ENCODE data around the gene GRID1.

GRID1 gene

DNA sequence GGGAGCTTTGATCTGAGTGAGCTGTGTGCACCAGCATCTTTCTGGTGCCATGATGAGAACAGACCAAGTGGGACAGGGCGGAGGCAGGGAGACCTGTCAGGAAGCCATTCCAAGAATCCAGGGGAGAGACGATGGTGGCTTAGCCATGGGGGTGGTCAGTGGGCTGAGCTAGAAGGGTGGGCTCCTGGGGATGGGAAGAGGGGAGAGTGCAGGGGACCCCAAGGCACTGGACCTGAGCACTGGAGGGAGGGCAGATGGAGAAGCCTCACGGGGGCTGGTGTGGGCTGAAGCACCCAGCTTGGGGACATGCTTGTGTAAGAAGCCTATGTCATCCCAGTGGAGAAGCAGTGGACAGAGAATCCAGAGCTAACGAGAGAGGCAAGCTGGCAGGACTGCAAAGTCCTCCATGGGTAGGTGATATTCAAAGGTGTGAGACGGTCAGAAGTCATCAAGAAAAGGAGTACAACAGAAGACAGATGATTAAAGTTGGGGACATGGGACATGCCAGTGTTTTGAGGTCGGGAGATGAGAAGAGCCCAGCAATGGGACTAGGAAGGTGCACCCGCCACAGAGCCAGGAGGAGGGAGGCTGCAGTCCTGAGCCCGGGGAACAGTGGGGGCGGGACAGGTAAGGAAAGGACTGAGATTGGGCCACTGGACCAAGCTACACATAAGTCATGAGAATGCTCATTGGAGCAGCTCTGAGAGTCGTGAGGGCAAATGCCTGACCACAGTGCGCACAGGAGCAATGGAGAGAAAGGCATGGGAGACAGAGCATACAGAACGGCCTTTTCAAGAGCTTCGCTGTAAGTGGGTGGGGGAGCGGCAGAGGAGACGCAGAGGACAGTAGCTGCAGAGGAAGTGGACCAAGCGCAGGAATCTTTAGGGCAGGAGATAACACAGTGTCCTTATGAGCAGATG lies 72.0 kb downstream of the GRID1 start:
- no peak for DNase-seq (ENCODE audit: low read depth in 3 of 3, low spot score in 1 of 3)

DNA sequence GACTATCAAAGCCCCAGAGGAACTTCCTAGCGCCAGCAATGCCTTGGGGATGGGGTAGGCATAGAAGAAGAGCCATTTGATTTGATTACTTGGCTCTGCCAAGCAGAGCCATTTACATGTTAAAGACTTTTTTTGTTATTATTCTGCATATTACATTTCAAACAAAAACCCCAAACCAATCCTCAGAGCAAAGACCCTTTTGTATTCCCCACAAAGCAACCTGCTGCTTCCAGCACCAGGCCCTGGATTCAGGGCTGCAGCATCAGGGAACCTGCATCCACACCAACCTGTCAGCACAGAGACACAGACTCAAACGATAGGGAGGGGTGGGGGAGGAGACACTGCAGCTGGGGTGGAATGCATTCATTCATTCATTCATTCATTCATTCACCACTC lies 73.2 kb downstream of the GRID1 start:
- no peak for DNase-seq (ENCODE audit: low read depth in 3 of 3, low spot score in 1 of 3)

DNA sequence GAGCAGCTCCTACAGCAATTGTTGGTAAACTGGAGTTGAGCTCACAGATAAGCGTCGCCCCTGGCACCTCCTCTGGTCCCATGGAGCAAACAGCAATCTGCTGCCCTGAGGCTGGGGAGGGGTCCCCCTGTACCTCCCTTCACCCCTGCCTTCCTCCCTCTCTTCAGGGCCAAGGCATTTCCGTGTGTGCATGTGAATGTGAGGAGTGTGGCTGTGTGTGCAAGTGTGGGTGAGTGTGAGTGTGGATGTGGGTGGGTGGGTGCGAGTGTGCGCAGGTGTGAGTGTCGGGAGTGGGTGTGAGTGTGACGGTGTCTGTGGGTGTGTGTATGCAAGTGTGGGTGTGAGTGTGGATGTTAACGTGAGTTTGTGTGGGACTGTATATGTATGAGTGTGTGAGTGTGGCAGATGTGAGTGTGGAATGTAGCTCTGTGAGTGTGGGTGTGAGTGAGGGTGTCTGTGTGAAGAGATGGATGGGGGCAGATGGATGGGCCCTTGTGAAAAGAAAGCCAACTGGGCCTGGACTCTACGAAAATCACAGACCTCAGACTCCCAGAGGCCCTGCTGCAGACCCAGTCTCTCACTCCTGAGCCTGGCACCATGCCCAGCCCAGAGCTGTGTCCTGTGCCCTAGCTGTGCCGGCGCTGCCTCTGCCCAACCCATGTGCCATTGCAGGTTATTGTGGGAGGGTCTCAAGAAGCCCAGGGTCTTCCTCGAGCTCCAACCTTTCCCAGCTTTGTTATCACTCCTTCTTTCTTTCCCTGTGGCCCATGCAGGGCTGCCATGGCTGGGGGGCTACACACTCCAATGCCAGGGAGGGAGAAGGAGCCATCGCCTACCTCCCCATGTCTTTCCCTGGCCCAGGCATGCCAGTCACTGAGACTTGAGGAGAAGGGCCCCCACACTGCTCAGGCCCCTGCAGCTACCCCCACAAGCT lies 73.9 kb downstream of the GRID1 start:
- no peak for DNase-seq (ENCODE audit: low read depth in 3 of 3, low spot score in 1 of 3)

DNA sequence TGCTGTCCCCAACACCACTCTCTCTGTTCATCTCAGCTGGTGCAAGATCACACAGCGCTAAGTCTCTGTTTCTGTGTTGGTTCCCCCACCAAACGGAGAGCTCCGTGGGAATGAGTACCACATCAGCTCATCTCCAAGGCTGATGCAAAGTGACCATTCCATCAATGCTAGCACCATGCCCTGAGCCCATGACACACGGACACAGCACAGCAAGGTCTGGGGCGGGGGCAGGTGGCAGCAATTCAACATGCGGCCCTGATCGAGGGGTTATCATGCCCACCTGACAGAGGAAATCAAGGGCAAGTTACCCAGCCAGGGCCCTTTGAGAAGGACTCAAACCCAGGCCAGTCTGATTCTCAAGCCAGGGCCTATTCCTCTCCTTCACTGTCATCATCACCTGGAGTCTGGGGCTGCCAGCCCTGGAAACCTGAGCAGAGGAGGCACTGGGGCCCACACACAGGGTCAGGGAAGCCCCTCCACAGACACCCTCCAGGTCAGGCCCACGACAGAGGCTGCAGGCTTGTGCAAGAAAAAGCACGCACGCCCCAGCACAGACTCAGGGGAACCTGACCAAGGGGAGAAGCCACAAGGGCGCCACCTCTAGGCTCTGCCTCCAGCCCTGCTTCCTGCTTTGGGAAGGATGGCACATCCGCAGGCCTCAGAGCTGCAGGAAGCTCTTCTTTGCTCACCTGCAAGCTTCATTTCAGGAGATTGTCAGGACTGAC lies 74.8 kb downstream of the GRID1 start:
- no peak for DNase-seq (ENCODE audit: low read depth in 3 of 3, low spot score in 1 of 3)

DNA sequence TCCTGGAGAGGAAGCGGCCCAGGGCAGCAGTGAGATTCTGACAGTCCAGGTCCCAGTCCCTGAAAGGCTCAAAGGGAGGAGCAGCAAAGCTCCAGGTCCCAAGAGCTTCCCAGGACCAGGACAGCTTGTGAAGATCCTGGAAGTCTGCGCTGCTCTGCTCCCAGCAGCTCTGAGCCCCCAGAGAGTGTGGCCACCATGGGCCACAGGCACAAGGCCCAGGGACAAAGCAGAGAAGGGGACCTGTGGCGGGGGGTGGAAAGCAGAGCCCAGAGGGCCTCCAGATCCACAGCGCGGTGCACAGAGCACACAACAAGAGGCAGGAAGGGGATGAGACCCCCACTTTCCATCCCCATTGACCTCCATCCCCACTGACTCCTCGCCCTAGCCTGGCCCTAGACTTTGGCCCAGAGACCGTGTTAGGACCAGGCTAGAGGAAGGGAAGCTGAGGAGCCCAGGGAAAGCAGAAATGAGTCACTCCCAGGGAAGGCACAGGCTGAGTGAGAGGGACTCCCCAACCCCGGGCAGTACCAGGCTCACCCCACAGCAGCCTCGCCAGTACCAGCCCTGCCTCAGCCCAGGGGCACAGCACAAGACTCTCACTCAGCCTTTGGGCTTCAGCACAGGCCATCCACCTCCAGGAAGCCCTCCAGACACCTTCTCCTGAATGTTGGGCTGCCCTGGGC lies 75.5 kb downstream of the GRID1 start:
- DNase-seq (ENCODE audit: low read depth in 3 of 3, low spot score in 1 of 3): no peak

DNA sequence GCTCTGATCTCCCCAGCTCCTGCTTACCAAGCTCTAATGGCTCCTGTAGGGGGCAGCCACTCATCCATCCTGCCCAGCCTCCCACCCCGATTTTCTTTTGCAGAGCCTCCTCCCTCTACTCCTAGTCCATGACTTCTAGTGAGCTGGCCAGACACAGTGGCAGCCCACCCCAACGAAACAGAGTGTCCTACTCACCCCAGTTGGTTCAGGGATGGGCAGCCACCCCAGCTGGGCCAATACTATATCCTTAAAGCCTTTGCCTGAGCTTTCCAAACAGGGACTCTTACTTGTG lies 77.1 kb downstream of the GRID1 start:
- no peak for DNase-seq (ENCODE audit: low read depth in 3 of 3, low spot score in 1 of 3)

DNA sequence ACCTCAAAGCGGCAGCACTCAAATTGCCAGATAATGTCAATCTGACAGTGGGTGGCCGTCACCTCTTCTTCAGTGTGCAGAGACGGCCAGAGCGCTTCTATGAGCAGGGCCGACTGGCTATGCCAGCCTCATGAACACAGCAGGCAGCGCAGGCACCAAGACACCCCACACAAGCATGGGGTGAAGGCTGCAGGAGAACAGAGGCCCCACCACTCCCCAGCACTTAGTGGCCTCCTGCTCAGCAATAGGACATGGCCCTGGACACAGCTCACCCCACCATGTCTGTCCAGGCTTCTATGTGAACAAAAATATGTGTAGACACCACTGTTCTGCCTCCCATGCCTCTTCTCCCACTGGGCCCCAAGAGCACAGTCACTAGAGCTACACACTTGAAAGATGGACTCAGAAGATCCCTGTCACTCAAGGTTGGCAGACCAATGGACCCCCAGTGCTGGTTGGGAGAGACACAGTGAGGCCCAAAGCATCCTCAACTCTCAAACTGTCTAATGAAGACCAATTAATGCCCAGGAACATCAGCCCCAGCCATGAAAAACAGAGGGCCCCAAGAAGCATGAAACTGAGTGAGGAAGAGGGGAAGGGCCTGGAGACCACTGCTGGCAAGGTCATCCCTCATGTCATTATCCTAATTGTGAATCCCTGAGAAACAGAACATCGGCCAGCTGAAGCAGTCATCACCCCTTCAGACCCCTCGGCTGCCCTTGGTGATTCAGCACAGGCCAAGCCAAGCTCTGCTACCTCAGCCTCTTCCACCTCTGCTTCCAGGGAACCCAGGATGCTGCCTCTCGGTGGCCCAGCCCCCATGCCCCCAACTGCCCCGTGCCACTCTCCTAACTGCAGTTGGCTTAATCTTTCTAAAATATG lies 77.7 kb downstream of the GRID1 start:
- DNase-seq (ENCODE audit: low read depth in 3 of 3, low spot score in 1 of 3): no peak

DNA sequence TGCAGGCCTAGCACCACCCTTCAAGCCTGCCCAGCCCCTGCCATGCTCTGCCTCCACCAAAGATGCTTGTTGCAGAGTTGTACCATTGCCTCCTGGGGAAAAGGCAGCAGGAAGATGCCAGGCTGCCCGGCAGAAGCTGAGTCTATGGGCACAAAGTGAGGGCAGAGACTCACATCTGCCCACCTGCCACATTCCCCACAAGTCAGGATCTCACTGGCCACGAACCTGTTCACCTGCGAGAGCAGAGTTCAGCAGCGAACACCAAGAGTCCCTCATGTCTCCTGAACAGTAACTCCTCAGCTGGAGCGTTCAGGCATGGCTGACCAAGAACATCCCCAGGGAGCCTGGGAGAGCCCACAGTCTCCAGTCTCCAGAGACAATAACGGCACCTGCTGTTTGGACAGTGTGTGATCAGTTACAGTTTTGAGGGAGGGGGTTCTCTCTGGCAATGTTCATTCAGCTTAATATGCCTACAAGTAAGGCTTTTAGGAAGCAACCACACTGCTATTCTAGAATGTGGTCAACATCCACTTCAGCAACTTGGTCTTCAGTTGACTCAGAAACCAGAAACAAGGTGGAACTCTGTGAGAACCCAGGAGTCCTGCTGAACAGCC lies 78.5 kb downstream of the GRID1 start:
- DNase-seq (ENCODE audit: low read depth in 3 of 3, low spot score in 1 of 3): no peak

DNA sequence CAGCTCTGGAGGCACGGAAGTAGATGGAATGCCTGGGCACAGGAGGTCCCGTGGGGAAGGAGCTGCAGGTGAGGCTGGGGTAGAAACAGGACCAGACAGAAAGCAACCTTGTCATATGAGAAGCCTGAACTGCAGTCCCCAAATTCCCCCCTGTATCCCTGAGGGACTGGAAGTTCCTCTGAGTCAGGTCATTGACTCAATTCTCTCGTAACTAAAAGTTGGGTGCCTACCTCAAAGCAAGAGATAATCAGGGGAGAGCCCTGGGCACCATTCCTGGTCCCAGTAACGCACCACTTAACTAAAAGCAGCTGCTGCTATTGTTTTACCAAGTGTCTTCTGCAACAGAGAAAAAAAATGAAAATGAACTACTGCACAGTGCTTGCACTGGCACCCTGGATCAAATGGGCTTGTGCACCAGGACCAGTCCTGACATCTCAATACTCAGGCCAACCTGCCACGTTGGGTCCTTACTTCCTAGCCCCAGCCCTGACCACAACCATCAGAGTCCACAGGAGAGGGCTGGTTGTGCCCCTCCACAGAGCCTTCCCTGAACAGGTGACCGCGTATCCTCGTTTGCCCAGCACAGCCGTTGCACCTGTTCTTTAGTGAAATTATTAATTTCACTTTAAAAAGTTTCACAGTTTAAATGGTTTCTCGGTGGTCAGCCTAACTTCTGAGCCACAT lies 79.3 kb downstream of the GRID1 start:
- no peak for DNase-seq (ENCODE audit: low read depth in 3 of 3, low spot score in 1 of 3)

DNA sequence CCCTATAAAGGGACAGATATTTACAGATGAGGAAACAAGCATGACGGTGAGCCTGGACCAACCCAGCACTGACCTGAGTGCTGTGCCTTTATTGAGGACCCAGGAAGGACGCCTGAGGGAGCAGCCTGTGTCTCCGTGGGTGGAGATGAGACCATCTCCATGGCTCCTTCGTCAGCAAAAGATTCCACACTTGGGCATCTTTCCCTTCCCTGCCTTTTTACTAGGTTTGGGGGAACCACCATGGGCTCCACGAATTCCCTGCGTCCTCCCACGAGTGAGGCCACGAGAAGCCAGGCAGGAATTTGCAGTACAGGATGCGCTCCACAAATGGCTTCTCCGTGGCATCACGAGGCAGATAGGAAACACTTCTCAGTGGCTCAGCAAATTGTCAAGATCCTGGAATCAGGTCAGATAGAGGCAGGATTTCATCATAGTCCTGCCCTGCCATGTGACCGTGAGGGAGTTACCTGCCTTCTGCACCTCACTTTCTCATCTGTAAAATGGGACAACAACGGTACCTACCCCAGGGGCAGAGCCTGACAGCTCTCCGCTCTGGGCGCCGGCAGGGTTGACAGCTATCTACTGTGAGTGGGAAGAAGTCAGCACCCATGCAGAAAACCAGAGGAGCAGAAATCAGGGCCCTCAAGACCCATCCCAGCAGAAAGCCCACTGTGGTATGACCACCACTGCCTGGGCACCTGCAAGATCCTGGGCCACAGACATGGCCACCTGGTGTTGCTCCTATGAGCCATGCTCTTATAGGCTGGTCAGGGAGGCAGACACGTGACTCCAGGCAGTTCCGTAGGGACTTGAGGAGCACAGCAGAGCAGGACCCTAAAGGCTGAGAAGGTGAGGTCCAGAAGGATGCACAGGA lies 80.1 kb downstream of the GRID1 start:
- DNase-seq (ENCODE audit: low read depth in 3 of 3, low spot score in 1 of 3): no peak

DNA sequence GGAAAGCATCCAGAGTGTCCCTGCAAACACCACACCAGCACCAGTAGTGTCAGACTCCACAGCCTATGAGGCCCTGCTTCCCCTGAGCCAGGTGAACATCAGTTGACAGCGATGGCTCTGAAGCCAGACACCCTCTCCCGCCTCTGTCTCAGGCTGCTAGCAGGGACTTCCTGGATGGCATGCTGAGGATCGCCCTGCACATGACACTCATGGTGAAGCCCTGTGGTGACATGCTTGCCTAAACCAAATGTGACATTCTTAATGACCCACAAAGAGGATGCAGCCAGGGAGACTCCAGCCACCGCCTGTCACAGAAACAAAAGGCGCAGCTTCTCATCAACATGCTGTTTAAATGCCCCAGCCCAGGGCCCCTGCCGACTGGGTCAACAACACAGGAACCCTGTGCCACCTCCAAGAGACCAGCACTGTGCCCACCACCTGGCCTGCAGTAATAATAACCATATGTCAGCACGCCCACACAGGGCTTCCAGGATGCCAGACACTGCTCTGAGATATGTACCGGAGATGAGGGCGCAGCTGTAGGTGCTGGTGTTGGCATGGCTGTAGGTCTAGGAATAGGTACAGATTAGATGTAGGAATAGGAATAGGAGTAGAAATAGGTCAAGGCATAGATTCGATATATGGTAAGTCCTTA lies 81.3 kb downstream of the GRID1 start:
- DNase-seq (ENCODE audit: low read depth in 3 of 3, low spot score in 1 of 3): no peak

DNA sequence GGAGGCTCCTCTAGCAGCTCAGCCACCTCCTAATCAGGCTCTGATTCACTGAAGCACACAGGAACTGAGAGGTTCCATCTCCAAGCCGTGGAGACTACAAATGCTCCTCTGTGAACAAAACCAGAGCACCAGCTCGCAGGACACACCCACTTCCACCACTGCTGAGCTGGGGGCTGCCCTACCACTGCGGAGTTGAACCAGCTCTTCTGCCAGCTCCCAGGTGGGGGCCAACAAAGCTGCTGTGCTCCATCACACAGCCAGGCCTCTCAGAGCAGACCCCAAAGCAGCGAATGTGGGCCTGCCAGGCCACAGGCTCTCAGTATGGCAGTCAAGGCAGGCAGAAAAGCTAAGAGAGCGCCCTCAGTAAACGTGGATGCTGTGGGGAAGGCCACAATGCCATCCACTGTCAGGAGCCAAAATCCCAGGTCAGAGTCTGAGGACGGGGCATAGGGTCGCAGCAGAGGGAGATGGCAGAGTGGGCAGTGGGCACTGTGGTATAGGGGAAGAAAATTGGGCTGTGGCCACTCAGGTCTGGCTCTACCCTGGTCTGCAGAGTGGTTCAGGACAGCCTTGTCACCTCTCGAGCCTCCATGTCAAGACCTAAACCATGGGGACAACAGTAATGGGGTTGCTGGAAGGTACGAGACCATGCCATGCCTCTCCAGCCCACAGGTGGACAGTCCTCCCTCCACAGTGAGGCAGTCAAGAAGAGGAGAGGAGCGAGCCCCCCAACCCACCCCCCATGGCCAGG lies 82.1 kb downstream of the GRID1 start:
- DNase-seq (ENCODE audit: low read depth in 3 of 3, low spot score in 1 of 3): no peak

DNA sequence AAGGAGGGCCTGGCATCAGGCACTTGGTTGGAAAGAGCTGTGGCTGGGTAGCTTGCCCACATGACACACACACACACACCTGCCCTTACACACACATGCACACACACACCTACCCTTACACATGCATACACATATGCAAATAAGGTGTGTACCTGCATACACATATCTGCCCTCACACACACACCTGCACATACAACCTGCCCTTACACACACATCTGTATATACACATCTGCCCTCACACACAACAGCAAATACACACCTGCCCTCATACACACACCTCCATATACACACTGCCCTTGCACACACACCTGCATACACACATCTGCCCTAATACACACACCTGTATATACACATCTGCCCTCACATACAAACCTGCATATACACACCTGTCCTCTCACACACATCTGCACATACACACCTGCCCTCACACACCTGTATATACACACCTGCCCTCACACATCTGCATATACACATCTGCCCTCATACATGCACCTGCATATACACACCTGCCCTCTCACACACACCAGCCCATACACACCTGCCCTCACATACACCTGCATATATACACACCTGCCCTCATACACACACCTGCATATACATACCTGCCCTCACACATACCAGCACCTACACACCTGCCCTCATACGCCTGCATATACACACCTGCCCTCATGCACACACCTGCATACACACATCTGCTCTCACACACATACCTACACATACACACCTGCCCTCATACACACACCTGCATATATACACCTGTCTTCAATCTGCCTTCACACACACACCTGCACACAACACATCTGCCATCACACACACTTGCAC lies 82.9 kb downstream of the GRID1 start:
- DNase-seq (ENCODE audit: low read depth in 3 of 3, low spot score in 1 of 3): no peak

DNA sequence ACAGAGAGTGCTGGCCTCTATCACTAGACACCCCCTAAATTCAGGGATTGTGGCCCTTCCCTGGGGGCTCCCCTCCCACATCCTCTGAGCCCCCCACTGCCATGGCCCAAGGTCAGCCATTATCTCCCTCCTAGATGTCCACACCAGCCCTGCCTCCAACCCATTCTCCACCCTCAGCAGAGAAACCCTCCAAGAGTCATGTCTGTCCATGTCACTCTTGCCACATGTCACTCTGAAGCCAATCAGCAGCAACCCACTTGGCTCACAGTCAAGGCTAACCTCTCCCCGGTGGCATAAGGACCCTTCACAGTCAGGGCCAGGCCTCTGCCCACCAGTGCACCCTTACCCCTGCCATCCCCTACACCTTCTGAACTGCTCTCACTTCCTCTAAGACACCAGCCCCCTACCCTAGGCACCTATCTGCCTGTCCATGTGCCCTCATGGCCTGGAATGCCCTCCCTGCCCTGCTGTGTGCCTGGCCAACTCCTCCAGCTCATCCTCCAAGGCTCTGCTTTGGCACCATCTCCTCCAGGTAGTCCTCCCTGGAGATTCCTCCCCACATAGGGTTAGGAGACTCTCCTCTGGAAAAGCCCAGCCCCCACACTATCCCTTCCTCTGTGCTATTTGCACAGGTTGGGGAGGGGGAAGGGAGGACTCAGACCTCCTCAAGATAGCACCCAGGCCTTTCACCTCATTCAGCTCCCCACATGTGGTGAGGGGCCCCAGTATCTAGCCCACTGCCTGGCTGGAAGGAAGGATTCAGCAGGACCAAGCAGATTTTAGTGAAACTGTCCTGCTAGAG lies 83.7 kb downstream of the GRID1 start:
- DNase-seq (ENCODE audit: low read depth in 3 of 3, low spot score in 1 of 3): no peak

DNA sequence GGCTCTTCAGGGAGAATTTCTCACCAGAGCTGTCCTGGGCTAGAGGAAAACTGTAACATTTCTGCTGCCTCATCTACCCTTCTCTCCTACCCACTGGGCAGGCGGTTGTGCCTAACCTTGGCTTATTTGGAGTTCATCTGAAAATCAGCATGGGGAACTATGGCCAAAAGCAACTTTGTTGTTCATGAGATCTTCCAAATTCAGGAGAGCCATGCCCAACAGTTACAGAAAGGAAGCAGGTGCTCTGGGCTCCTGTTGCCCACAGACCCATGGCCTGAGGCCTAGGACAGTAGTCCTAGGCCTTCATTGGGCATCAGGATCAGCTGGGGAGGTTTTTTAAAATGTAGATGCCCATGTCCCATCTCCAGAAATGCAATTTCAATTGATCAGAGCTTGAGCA lies 85.2 kb downstream of the GRID1 start:
- DNase-seq (ENCODE audit: low read depth in 3 of 3, low spot score in 1 of 3): no peak

Measured in stimulated activated CD4-positive, alpha-beta T cell treated with anti-CD3 and anti-CD28 coated beads, TNF-alpha, amount 100 ng/mL, for 1 hour (primary cell).